ENCODE data around the gene EBI3.
A peak's percentile ranks its signal among the peaks of the same experiment; 100 is the strongest.

EBI3 gene

DNA sequence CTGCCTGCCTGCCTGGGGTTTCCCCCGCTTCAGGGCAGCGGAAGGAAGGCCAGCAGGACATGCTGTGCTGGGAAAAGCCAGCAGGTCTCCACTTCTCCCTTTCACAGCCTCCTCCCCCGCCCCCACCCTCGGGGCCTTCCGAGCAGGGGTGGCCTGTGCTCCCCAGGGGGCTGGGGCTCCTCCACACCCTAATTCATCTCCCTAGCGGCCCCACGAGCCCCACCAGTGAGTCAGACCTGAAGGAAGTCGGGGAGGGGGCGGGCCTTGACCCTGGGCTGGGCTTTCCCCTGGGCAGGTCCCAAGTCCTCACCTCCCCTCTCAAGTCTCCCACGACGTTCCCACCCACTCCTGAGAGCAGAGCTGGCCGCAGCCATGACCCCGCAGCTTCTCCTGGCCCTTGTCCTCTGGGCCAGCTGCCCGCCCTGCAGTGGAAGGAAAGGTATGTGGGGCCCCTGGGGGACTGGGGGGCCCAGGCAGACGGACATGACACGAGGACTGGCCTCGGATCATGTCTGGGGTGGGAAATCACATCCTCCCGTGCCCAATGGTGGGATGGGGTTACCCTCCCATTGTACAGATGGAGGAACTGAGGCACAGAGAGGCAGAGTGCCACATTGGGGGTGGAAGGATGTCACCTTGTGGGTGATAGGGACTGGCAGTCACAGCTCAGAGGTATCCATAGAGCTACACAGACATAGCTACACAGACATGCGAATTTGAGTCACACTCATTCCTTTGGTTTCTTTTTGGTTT lies at the start of gene EBI3:
TSS of gene EBI3 (plus strand) at position 345 of the 753 bp plus-strand sequence. CDS start at position 373, 28 bp downstream.
- H3K9me3 ChIP-seq (ENCODE audit: control insufficient read depth in 5 of 5, low read length in 5 of 5) = no peaks in the 10 kb centered on the region
- peak within 1 kb of the TSS in 1 of 5 donors; percentile 39 for H3K4me3 ChIP-seq (ENCODE audit: low read depth in 1 of 5, low read length in 5 of 5)
- H3K36me3 ChIP-seq (ENCODE audit: control insufficient read depth in 5 of 5, insufficient read depth in 5 of 5, low read length in 5 of 5) = no peaks in the 10 kb centered on the region
- H3K4me1 ChIP-seq (ENCODE audit: control insufficient read depth in 5 of 5, insufficient read depth in 5 of 5, low read length in 5 of 5) = peaks cover 0 to 11% (median 0%) of the 10 kb centered on the region in 5 donors
- H3K9ac ChIP-seq (ENCODE audit: low read length in 5 of 5) = peak within 1 kb of the TSS in 1 of 5 donors; percentile 59
- H3K27me3 ChIP-seq (ENCODE audit: control insufficient read depth in 5 of 5, insufficient read depth in 4 of 5, low read length in 5 of 5) = peaks cover 15 to 33% (median 18%) of the 10 kb centered on the region in 5 donors
- no peak within 1 kb of the TSS for H3K27ac ChIP-seq (ENCODE audit: low read depth, low read length)

DNA sequence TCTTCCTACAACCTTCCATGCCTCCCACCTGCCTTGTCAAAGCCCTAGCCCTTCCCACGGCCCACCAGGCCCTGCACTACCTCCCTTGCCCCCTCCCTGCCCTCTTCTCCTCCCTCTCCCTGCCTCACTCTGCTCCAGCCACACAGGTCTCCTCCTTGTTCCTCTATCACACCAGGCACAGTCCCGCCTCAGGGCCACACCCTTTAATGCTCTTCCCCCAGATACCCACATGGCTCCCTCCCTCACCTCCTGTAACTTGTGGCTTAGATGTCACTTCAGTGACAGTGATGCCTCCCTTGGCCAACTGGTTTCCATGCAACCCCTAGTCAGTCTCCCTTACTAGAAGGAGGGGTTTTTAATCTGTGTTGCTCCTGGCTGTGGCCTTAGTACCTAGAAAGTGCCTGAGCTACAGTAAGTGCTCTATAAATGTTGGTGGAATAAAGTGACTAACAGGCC lies 48.2 kb upstream of the EBI3 start:
- Histone ChIP-seq H3K4me1 (ENCODE audit: control insufficient read depth in 5 of 5, insufficient read depth in 5 of 5, low read length in 5 of 5) (peaks cover 2 to 29% (median 23%) of the 10 kb centered on the region in 5 donors), H3K27me3 (ENCODE audit: control insufficient read depth in 5 of 5, insufficient read depth in 4 of 5, low read length in 5 of 5) (peaks cover 0 to 5% (median 0%) of the 10 kb centered on the region in 5 donors), H3K27ac (ENCODE audit: low read depth, low read length) (no peak overlapping the region), H3K9me3 (ENCODE audit: control insufficient read depth in 5 of 5, low read length in 5 of 5) (no peaks in the 10 kb centered on the region), H3K9ac (ENCODE audit: low read length in 5 of 5) (peak overlapping the region in 2 of 5 donors; percentile 14 to 23), H3K4me3 (ENCODE audit: low read depth in 1 of 5, low read length in 5 of 5) (peak overlapping the region in 1 of 5 donors; percentile 32), H3K36me3 (ENCODE audit: control insufficient read depth in 5 of 5, insufficient read depth in 5 of 5, low read length in 5 of 5) (peaks cover 0 to 37% (median 16%) of the 10 kb centered on the region in 5 donors)

DNA sequence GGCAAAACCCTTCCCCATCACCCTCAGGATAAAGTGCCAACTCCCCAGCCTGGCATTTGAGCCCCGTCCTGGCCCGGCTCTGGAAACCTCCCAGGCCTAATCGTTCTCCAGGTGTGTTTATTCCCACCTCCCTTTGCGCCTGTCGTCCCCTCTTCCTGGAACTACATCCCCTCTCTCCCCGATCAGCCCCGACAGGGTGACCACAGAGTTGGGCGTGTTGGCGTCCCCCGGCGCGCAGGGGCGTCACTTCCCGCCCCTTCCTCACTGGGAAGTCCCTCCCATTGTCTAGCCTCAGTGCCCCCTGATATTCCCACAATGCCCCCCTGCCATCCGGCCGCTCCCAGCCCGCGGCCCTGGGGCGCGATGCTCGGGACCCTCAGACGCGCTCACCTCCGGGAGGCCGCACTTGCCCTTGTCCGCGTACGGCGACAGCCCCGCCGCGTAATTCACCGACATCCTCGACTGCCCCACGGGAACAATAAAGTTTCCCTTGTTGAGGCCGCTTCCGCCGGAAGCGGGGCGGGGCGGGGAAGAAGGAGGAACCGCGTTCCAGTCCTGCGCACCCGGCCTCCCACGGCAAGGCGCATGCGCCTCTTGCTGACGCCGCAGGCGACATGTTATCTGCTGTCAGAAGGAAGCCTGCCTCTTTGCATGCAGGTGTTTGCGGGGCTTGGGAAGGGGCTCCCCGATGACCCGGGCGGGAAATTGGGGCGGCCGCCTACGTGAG lies 47.1 kb upstream of the EBI3 start, which contains the start of the genes ANKRD24 and SIRT6:
TSS of gene ANKRD24 (plus strand) at position 606 of the 727 bp plus-strand sequence. CDS start 3,737 bp downstream, outside the sequence.
TSS of gene SIRT6 (minus strand) at position 480 of the 727 bp plus-strand sequence. CDS start at position 456, 24 bp downstream.
- Histone ChIP-seq H3K36me3 (ENCODE audit: control insufficient read depth in 5 of 5, insufficient read depth in 5 of 5, low read length in 5 of 5) (peaks cover 0 to 28% (median 10%) of the 10 kb centered on the region in 5 donors), H3K4me3 (ENCODE audit: low read depth in 1 of 5, low read length in 5 of 5) (peak within 1 kb of the TSS; percentile 76 to 96 (median 91)), H3K27ac (ENCODE audit: low read depth, low read length) (peak within 1 kb of the TSS; percentile 69), H3K27me3 (ENCODE audit: control insufficient read depth in 5 of 5, insufficient read depth in 4 of 5, low read length in 5 of 5) (peaks cover 0 to 9% (median 0%) of the 10 kb centered on the region in 5 donors), H3K4me1 (ENCODE audit: control insufficient read depth in 5 of 5, insufficient read depth in 5 of 5, low read length in 5 of 5) (peaks cover 2 to 29% (median 23%) of the 10 kb centered on the region in 5 donors), H3K9ac (ENCODE audit: low read length in 5 of 5) (peak within 1 kb of the TSS; percentile 75 to 95 (median 92)), H3K9me3 (ENCODE audit: control insufficient read depth in 5 of 5, low read length in 5 of 5) (no peaks in the 10 kb centered on the region)

GRCh38 chr19:4183967-4184717 lies 45.2 kb upstream of the EBI3 start:
- H3K9me3 ChIP-seq (ENCODE audit: control insufficient read depth in 5 of 5, low read length in 5 of 5) = no peaks in the 10 kb centered on the region
- H3K36me3 ChIP-seq (ENCODE audit: control insufficient read depth in 5 of 5, insufficient read depth in 5 of 5, low read length in 5 of 5) = peaks cover 0 to 16% (median 6%) of the 10 kb centered on the region in 5 donors
- peaks cover 2 to 29% (median 23%) of the 10 kb centered on the region in 5 donors for H3K4me1 ChIP-seq (ENCODE audit: control insufficient read depth in 5 of 5, insufficient read depth in 5 of 5, low read length in 5 of 5)
- no peak overlapping the region for H3K9ac ChIP-seq (ENCODE audit: low read length in 5 of 5)
- H3K27me3 ChIP-seq (ENCODE audit: control insufficient read depth in 5 of 5, insufficient read depth in 4 of 5, low read length in 5 of 5) = peaks cover 0 to 9% (median 0%) of the 10 kb centered on the region in 5 donors
- no peak overlapping the region for H3K4me3 ChIP-seq (ENCODE audit: low read depth in 1 of 5, low read length in 5 of 5)
- no peak overlapping the region for H3K27ac ChIP-seq (ENCODE audit: low read depth, low read length)

DNA sequence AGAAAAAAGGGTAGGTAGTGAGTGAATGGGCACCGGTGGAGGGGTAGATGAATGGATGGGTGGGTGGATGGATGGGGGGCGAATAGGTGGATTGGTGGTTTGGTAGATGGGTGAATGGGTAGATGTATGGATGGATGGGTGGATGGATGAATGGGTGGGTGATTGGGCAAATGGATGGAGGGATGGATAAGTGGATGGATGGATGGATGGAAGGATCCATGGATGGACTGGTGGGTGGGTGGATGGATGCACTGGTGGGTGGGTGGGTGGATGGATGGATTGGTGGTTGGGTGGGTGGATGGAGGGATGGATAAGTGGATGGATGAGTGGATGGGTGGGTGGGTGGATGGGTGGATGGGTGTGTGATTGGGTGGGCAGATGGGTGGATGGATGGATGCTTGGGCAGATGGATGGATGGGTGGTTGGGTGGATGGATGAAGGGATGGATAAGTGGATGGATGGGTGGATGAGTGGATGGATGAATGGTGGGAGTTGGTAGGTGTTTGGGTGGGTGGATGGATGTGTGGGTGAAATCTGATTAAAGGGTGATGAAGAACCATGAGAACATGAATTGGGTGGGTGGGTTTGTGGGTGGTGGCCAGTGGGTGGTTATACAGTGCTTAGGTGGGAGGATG lies 44.5 kb upstream of the EBI3 start:
- Histone ChIP-seq H3K4me1 (ENCODE audit: control insufficient read depth in 5 of 5, insufficient read depth in 5 of 5, low read length in 5 of 5) (peaks cover 2 to 29% (median 23%) of the 10 kb centered on the region in 5 donors), H3K27ac (ENCODE audit: low read depth, low read length) (no peak overlapping the region), H3K9me3 (ENCODE audit: control insufficient read depth in 5 of 5, low read length in 5 of 5) (no peaks in the 10 kb centered on the region), H3K4me3 (ENCODE audit: low read depth in 1 of 5, low read length in 5 of 5) (no peak overlapping the region), H3K36me3 (ENCODE audit: control insufficient read depth in 5 of 5, insufficient read depth in 5 of 5, low read length in 5 of 5) (peaks cover 0 to 9% (median under 1%) of the 10 kb centered on the region in 5 donors), H3K9ac (ENCODE audit: low read length in 5 of 5) (no peak overlapping the region), H3K27me3 (ENCODE audit: control insufficient read depth in 5 of 5, insufficient read depth in 4 of 5, low read length in 5 of 5) (peaks cover 0 to 9% (median 0%) of the 10 kb centered on the region in 5 donors)

- no peaks in the 10 kb centered on the region for H3K9me3 ChIP-seq (ENCODE audit: control insufficient read depth in 5 of 5, low read length in 5 of 5)
- no peak overlapping the region for H3K27ac ChIP-seq (ENCODE audit: low read depth, low read length)
- H3K36me3 ChIP-seq (ENCODE audit: control insufficient read depth in 5 of 5, insufficient read depth in 5 of 5, low read length in 5 of 5) = peaks cover 0 to 2% (median 0%) of the 10 kb centered on the region in 5 donors
- H3K4me1 ChIP-seq (ENCODE audit: control insufficient read depth in 5 of 5, insufficient read depth in 5 of 5, low read length in 5 of 5) = peaks cover 2 to 28% (median 23%) of the 10 kb centered on the region in 5 donors
- no peak overlapping the region for H3K4me3 ChIP-seq (ENCODE audit: low read depth in 1 of 5, low read length in 5 of 5)
- no peak overlapping the region for H3K9ac ChIP-seq (ENCODE audit: low read length in 5 of 5)
- H3K27me3 ChIP-seq (ENCODE audit: control insufficient read depth in 5 of 5, insufficient read depth in 4 of 5, low read length in 5 of 5) = peaks cover 0 to 9% (median 0%) of the 10 kb centered on the region in 5 donors
Observed at GRCh38 chr19:4185413-4186086, 43.8 kb upstream of the EBI3 start.

DNA sequence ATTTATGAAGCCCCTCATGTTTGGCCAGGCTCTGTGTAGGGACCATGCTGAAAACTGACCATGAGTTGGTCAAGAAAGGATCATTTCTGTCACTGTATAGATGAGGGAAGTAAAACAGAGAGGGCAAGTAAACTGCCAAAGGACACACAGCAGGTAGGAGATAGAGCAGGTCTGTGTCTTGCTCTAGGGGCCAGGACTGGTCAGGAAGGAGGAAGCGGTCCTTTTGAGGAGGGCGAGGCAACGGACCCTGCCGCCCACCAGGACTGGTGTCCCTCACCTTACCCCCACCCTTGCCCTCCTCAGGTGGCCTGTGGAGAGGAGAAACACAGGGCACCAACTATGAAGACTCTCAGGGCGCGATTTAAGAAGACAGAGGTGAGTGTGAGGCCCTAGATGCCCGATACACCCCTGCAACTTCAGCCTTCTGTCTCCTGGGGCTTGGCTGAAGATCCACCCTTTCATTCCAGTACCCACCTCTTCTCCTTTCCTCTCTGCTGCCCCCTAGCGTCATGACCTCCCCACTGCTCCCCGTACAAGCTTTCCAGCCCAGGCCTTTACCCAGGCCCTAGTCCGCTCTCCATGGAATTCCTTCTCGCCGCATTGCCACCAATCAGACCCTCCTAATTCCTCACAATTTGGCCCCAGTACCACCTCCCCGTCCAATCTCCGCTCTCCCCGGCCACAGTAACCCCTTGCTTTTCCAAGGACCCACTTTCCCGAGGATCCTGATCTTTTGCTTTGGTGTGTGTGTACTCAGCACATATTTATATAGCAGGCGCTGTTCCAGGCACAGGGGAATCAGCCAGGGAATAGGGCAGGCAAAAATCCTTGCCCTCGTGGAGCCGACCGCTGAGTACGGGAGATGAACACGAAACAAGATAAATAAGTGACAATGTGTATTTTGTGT lies 43.0 kb upstream of the EBI3 start:
- peaks cover 2 to 22% (median 18%) of the 10 kb centered on the region in 5 donors for H3K4me1 ChIP-seq (ENCODE audit: control insufficient read depth in 5 of 5, insufficient read depth in 5 of 5, low read length in 5 of 5)
- H3K9me3 ChIP-seq (ENCODE audit: control insufficient read depth in 5 of 5, low read length in 5 of 5) = no peaks in the 10 kb centered on the region
- H3K36me3 ChIP-seq (ENCODE audit: control insufficient read depth in 5 of 5, insufficient read depth in 5 of 5, low read length in 5 of 5) = no peaks in the 10 kb centered on the region
- H3K27me3 ChIP-seq (ENCODE audit: control insufficient read depth in 5 of 5, insufficient read depth in 4 of 5, low read length in 5 of 5) = peaks cover 0 to 9% (median 2%) of the 10 kb centered on the region in 5 donors
- H3K9ac ChIP-seq (ENCODE audit: low read length in 5 of 5) = peak overlapping the region in 1 of 5 donors; percentile 36
- H3K27ac ChIP-seq (ENCODE audit: low read depth, low read length) = no peak overlapping the region
- no peak overlapping the region for H3K4me3 ChIP-seq (ENCODE audit: low read depth in 1 of 5, low read length in 5 of 5)
